Inflammatory macrophage treated with lipopolysaccharide for 4 hours (primary cell): Measurements from ENCODE around the gene BMP4.

ENCODE experiments used
- DNase-seq: peaks from one replicate; pipeline ENCODE4 v3.0.0-alpha.2; 2020

BMP4 gene

DNA sequence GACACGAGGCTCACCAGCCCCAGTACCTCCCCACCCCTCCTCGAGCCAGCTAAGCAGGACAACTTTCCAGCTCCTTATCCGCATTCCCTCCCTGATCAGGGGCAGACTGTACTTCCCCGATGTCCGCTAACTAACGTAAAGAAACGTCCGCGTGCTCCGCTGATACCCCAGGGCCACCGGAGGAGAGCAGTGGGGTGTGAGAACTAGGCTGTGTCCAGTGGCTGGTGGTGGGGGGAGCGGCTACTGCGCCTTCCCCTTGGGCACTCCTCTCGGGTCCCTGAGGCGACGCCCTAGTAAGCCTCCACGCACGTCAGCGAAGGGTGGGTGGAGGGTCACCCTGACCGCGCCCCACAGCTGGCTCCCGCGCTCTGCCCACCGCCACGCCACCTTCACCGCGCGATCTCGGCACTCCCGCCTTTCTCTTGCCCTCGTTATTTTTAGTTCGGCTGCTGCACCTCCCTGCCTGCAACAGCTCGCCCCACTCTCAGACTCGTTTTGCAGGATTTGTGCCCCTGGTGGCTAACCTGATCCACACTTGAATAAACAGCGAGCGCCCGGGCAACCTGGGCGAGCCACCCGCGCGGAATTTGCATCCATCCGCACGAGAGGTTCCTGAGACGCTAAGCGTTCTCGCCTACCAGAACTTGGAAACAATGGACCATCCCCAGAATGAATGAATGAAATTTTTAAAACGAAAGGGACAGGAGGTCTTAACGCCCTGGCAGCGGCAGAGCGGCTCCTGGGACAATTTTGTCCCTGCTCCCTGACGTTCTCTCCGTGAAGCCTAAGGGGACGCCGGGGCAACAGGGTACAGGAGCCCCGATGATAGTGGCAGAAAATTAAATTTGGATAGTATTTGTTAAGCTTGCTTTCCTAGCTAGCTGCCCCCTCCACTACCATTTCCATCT is 6.9 kb upstream of the BMP4 start:
- no peak for DNase-seq

GRCh38 chr14:53962953-53963319 is 6.3 kb upstream of the BMP4 start:
- no peak for DNase-seq

DNA sequence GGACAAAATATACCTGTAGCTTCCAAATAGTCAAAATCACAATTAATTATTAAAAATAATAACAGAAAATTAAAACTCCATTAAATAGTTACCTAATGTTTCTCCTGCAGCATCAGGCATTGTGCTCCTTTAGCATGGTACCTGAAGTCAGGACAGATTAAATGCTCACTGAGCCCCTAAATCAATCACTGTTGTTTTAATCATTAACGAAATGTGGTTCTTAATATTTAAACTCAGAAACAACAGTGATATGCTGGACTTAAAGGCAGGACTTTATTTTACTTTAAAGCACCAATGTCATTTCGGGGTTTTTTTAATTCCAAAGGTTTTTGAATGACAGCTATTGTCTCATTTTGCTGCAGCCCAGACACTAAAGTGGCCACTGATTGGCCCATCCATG is 2.0 kb upstream of the BMP4 start:
- no peak for DNase-seq

DNA sequence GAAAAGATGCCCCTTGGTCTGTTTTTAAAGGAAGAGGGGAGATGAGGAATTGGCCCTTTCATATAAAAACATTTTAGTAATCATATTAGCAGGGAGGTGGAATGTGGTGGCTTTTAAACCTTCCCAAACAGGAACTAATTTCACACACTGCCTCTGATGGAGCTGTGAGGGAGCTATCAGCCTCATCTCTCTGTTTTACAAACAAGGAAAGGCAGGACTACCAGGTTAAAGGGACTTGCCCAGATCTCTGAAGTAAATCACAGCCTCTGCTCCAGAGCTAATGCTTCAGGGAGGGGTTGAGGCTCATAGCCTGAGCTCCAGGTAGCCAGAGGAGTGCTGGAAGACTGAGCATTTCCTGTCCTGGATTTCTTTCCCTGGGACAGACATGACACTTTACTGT is 1.1 kb upstream of the BMP4 start:
- DNase-seq, result no peak

GRCh38 chr14:53955671-53956426 is 776 bp downstream of the BMP4 start:
- no peak for DNase-seq

GRCh38 chr14:53955229-53955556 is 1.4 kb downstream of the BMP4 start:
- DNase-seq, result no peak

DNA sequence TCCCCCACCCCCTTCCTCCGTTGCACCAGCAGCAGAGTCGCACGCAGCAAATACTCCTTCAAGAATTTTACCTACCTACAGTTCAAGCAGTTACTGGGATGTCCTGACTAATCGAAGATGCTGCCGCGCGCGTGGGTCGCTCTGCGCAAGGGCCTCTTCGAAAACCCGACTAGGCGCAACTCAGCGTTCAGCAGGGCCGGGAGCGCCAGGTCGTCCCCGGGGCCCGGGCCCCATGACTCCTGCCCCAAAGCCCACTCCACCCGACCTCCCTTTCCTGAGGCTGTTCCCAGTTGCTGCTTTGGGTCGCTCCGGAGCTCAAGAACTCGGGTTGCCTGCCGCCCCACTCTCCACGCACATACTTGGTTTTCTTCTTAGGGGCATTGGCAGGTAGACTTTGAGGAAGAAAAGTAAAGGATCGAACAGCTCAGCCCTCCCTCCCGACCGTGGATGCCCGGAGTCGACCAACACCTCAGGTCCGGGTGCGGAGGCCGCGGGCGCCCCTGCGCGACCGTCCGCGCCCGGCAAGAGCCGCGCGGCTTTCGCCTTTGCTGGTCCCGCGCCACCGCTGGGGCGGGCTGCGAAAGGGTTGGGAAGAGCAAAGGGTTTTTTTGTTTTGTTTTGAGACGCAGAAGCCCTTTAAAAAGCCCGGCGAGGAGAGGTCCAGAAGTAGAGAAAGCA is 1.9 kb downstream of the BMP4 start:
- DNase-seq, result no peak

- no peak for DNase-seq
Observed at GRCh38 chr14:53953828-53954550, 2.6 kb downstream of the BMP4 start.

GRCh38 chr14:53953002-53953827 is 3.4 kb downstream of the BMP4 start:
- no peak for DNase-seq

DNA sequence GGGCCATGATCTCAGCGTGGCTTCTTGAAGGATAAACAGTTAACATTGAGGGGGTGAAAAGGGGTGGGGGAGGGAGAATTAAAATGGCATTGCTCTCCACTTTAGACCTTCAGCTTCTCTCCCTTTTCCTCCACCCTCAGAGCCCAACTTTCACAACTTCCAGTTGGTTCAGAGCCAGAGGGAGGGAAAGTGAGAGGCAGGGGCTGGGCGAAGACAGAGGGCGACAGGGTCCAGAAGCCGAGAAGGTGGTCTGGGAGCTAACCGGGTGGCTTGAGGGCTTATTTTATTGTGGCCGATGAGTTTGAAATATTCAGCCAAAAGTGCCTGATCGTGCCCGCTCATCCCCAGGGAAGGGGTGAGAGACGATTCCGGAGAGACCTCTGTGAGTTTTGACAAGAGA is 4.1 kb downstream of the BMP4 start:
- no peak for DNase-seq

- DNase-seq, result no peak
Observed at GRCh38 chr14:53951627-53952303, 4.9 kb downstream of the BMP4 start.

DNA sequence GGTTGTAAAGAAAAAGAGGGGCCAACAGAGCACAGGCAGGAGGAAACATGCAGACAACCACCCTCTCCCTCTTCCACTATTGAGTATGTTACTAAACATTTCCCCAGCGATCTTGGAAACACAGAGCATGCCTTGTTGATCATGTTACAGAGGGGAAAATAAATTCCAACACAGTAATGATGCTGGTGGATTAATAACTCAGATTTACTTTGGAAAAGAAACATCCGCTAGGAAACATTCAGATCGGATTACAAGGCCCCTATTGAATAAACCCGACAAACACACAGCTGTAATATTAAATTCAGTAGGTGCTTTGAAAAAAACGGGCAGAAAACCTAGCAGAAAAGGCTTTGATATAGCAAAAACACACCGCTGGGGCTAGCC is 5.4 kb downstream of the BMP4 start:
- no peak for DNase-seq

DNA sequence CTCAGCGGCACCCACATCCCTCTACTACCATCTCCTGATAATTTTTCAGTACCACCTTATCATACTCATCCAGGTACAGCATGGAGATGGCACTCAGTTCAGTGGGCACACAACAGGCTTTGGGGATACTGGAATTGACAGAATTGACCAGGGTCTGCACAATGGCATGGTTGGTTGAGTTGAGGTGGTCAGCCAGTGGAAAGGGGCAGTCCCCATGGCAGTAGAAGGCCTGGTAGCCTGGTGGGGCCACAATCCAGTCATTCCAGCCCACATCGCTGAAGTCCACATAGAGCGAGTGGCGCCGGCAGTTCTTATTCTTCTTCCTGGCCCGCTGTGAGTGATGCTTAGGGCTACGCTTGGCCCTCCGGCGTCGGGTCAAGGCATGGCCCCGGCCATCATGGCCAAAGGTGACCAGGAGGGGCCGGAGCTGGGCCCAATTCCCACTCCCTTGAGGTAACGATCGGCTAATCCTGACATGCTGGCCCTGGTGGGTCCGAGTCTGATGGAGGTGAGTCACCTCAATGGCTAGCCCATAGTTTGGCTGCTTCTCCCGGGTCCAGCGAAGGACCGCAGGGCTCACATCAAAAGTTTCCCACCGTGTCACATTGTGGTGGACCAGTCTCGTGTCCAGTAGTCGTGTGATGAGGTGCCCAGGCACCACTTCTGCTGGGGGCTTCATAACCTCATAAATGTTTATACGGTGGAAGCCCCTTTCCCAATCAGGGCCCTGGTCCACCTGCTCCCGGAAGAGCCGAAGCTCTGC is 6.4 kb downstream of the BMP4 start:
- no peak for DNase-seq

DNA sequence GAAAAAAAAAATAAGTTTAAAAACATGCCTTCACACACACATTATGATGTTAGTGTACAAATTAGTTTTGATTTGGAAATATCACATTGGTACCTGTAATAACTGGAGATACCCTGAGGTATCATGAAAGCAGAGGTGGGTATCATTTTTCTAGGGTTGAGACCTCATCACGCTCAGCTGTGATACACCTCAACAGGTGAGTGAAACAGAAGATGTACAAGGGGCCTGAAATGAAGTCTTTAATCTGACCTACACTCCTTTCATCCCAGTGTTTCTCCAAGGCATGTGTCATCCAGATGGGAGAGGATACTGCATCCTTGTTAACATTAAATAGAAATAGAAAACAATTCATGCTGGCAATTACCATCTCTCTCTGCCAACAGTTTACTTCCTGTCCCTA is 7.4 kb downstream of the BMP4 start:
- no peak for DNase-seq

DNA sequence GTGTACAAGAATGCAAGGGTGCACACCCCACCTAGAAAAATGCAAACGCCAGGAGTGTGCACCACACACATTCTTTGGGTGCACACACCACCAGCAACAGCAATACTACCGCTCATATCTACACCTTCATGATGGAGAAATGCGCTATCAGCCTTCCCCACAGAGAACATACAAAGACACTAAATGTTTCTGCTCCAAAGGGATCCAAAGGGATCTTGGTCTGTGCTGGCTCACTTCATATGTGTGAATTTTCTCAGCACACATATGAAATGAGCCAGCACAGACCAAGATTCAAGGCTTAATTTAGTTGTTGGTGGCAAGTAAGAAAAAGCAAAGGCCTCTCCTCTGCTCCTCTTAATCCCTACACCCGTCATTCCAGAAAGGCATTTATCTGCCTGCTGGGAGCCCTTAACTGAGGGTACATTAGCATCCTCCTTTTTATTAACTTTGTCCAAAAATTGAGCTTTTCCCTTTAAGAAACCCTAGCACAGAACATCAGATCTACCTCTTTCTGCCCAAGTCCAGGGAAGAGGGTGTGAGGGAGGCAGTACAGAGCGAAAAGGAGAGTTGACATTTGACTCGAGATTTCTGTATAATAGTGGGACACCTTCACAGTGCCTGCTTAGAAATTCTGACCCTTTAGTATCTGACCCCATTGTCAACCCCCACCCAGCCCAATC is 8.3 kb downstream of the BMP4 start:
- no peak for DNase-seq

- DNase-seq, result no peak
Observed at GRCh38 chr14:53947452-53948204, 9.0 kb downstream of the BMP4 start.

GRCh38 chr14:53947094-53947445 is 9.6 kb downstream of the BMP4 start:
- DNase-seq, result no peak

DNA sequence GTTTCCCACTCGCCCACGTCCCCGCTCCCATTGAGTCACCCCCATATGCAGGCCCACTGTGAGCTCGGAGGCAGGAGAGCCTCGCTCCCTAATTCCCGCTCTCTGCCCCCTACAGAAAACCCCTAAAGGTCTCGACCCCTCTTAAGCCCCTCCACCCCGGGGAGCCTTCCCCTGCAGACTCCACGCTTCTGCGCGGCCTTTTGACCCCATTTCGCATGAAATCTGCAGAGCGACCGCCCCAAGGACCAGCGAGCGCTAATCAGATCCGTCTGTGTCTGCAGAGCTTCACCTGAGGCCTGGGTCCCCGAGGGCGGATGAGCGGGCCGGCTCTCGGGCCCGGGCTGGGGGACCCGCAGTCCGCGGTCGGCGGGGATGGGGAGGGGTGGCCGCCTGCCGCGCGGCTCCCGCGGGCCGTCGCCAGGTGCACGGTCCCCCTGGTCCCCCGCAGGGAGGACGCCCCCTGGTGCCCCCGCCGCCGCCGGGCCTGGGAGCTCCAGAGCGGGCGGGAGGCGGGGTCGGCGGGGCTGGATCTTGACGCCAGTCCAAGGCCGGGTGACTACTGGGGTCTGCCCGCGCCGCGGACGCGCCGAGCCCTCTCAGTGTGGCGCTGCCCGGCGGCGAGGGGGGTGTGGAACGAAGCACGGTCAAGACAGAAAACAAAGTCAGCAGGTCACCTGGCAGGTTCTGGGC is 10.1 kb downstream of the BMP4 start:
- DNase-seq, result no peak

DNA sequence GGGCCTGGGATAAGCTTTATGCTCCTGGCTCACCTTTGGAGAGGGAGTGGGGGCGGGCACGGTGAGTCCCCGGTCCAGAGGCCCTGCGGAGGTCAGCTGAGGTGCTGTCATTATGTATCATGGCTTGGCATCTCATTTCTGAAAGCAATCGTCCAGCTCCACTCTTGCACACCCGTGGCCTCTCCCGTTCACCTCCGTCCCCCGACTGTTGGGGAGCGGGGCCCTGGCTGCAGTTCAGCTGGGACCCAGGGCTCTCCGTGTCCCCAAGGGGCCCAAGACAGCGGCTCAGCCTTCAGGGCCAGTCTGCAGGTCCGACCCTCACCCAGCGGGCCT is 10.6 kb downstream of the BMP4 start:
- DNase-seq, result no peak
